T47D (cell line): ENCODE data around the gene FITM1.

ENCODE experiments used
- DNase-seq, 2 experiments: peaks; one replicate each; pipeline versions ENCODE4 v3.0.0 to v3.0.0-alpha.2; 2011 to 2012; ENCODE audit warnings: low read depth in 1 of 2, low spot score in 1 of 2
- JUND ChIP-seq: IDR thresholded peaks from 2 replicates; pipeline ENCODE4 v1.6.1; 2012; ENCODE audit warnings: low read depth
- in situ Hi-C: cut with HindIII; loops from 2 replicates; pipeline ENCODE4 v1.10.0; 2016; ENCODE audit warnings: low sequenced_read_pairs, low pct_unique_long_range_greater_than_20kb

FITM1 gene

DNA sequence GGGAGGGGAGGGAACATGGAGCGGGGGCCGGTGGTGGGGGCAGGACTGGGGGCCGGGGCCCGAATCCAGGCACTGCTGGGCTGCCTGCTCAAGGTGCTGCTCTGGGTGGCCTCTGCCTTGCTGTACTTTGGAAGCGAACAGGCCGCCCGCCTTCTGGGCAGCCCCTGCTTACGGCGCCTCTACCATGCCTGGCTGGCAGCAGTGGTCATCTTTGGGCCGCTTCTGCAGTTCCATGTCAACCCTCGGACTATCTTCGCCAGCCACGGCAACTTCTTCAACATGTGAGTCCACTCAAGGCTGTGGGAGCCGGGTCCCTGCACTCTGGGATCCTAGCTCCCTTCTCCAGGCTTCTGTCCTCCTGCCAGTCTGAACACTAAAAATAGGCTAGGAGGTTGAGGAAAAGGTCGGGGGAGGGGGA is 1.1 kb downstream of the FITM1 start:
- DNase-seq, result no peak
- in situ Hi-C loops, result no loop called here
- TF ChIP-seq JUND, result no peak

DNA sequence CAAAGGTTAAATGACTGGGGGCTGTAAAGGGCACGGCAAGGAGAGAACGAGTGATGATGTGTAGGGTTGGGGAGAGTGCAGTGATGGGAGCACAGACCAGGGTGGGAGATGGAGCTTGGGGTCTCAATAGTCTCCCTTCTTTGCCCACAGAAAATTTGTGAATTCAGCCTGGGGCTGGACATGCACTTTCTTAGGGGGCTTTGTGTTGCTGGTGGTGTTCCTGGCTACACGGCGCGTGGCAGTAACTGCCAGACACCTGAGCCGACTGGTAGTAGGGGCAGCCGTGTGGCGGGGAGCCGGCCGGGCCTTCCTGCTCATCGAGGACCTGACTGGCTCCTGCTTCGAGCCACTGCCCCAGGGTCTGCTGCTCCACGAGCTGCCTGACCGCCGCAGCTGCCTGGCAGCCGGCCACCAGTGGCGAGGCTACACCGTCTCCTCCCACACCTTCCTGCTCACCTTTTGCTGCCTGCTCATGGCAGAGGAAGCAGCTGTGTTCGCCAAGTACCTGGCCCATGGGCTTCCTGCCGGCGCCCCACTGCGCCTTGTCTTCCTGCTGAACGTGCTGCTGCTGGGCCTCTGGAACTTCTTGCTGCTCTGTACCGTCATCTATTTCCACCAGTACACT is 1.7 kb downstream of the FITM1 start:
- DNase-seq, result peak in 1 of 2 experiments; percentile 61
- no peak for TF ChIP-seq JUND
- in situ Hi-C loops, result no loop called here

DNA sequence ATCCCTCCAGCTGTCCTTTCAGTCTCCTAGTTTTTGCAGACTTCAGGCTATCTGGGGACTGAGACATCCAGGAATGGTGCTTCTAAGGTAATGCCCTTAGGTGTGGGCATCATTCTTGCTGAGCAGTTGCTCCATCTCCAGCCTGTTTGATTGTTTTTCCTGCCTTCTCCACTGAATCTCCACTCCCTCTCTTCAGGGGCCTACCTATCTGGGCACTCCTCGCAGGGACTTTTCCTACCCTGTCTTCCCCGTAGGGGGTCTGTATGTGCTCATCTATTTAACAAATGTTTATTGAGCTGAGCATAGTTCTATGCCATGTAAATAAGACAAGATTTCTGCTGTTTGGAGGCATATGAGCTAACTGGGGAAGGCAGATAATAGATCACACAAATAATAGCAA is 2.5 kb downstream of the FITM1 start:
- in situ Hi-C loops, result no loop called here

DNA sequence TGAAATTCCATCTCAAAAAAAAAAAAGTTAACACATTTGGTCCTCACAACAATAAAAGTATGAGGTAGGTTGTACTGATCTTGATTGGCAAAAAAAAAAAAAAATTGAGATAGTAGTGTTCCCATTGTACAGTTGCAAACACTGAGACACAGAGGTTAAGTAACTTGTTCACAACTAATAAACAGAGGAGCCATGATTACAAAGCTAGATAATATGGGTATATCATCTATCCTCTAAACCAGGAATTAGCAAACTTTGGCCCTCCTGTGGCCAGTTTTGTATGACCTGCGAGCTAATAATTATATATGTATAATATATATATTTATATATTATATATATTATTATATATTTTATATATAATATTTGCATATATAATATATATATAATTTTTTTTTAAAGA is 3.3 kb downstream of the FITM1 start:
- no peak for TF ChIP-seq JUND
- in situ Hi-C loops, result no loop called here
- no peak for DNase-seq

More for the DNA sequence above, 2.5 kb downstream of the FITM1 start:
- no peak for TF ChIP-seq JUND
- no peak for DNase-seq

DNA sequence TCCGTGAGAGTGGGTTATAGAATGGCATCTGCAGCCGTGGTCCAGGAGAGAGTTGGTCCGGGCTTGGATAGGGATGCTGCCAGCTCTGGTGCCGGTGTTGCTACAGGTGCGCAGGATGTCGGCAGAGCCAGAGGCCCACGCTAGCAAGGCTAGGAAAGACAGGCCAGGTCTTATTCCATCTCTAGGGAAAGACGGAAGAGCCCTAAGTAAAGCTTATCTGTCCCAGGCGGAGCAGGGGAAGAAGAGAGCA is 5.0 kb downstream of the FITM1 start:
- in situ Hi-C loops, result no loop called here
- no peak for DNase-seq
- TF ChIP-seq JUND, result no peak

DNA sequence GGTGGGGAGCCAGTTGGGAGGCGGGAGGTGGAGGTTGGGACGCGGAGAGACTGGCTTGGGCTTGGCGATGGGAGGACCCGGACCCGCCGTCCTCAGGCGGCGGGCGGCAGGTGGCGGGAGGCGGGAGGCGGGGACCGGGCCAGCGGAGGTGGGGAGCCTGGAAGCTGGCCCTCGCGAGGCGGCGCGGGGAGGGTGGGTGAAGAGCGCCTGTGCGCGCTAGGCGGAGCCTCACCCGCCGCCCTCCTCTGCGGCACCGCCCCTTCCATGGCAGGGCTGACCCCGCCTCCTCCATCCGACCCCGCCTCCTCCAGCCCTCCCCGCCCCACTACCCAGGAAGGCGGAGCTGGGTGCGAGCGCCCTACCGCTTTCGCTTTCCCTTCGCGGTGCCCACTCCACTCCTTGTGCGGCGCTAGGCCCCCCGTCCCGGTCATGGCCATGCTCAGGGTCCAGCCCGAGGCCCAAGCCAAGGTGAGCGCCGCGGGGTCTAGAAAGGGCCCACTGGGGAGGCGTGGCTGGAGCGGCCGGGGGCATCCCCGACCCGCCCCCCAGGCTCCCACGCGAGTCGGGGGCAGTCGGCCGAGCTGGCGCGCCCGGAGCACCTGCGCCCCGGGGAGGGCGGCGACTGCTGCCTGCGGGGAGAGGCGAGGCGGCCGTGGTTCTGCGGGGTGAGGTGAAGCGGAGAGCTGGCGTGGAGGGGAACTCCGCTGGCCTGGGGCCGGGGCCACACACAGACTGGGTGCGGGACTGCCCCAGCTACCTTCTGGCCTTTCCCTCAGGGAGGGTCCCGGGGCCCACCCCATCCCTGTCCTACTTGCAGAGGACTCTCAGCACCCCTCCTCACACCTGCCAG is 5.6 kb downstream of the FITM1 start, which contains the start of gene PSME1:
Gene PSME1 (plus strand): TSS at position 361 of the 850 bp plus-strand sequence. CDS start 69 bp downstream, at position 430.
- DNase-seq, result peak; percentile 71 to 92
- TF ChIP-seq JUND, result no peak
- in situ Hi-C loops, result no loop called here

DNA sequence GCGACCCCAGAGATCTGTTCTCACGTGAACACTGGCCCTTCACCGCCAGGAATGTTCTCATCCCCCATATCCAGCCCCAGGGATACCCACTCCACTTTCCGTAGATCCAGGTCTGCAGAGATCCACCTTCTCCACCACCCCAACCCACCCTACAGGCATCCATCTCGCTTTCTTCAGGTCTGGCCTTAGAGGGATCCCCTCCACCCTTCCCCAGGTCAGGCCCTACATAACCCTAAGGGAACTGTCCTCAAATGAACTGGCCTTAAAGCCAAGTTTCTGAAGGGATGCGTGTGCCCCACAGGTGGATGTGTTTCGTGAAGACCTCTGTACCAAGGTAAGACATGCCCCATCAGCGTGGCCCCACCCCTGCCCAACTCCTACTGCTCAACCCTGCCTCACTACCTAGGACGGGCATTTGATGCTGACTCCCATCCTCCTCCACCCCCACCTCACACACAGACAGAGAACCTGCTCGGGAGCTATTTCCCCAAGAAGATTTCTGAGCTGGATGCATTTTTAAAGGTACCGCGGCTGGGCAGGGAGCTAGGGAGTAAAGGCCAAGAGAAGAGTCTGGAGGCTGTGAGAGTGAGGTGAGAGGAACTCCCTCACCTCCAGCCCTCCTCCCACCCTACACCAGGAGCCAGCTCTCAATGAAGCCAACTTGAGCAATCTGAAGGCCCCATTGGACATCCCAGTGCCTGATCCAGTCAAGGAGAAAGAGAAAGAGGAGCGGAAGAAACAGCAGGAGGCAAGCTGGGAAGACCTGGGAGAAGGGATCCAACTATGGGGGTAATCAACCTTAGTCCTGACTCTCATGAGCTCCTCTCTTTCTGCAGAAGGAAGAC is 6.4 kb downstream of the FITM1 start:
- no peak for TF ChIP-seq JUND
- DNase-seq, result peak in 1 of 2 experiments; percentile 59
- in situ Hi-C loops, result no loop called here

DNA sequence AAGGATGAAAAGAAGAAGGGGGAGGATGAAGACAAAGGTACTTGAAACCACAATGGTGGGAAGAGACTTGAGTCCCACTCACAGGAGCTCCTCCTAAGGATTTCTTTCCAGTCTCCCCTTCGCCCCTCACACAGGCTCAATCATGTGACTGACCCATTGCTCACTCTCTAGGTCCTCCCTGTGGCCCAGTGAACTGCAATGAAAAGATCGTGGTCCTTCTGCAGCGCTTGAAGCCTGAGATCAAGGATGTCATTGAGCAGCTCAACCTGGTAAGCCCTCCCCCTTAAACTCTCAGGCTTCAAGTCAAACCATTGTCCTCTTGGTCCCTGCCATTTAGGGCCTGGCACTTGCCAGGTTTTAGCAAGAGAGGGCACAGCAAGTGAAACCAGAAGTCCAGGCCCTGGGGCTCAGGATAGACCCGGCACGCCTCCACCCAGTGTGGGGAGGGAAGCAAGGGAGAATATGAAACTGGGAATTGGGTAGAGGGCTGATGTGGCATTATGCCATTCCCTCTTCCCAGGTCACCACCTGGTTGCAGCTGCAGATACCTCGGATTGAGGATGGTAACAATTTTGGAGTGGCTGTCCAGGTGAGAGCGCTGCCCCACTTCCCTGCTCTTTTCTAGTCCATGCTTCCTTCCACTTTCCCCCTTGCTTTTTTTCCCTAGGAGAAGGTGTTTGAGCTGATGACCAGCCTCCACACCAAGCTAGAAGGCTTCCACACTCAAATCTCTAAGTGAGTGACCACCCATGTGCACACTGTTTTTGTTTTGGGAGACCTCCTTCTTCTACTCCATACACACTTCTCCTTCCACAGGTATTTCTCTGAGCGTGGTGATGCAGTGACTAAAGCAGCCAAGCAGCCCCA is 7.3 kb downstream of the FITM1 start:
- TF ChIP-seq JUND, result no peak
- in situ Hi-C loops, result no loop called here
- no peak for DNase-seq

DNA sequence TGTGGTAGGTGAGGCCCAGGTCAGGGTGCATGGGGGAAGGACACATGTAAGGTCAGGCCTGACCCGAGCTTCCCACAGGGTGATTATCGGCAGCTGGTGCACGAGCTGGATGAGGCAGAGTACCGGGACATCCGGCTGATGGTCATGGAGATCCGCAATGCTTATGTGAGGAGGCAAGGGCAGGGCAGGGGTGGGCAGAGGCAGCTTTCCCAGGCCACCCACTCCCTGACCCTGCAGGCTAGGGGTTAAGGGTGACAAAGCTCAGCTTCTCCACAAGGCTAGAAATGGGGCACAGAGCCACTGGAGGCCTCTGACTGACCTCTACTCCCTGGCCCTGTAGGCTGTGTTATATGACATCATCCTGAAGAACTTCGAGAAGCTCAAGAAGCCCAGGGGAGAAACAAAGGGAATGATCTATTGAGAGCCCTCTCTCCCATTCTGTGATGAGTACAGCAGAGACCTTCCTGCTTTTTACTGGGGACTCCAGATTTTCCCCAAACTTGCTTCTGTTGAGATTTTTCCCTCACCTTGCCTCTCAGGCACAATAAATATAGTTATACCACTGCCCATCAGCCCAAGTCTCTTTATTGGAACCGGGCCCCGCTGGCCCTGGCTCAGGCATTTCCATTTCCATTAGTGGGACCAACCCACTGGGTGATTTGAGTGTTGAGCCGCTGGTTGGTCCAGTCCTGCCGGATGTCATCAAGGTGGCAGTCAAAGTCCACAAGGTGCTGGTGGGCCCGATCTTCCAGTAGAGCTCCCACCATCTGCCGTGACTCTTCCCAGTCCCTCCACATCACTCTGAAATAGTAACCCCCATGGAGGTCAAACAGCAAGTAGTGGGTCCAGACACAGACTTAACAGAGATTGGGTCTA is 8.2 kb downstream of the FITM1 start:
- TF ChIP-seq JUND, result no peak
- no peak for DNase-seq
- in situ Hi-C loops, result no loop called here

DNA sequence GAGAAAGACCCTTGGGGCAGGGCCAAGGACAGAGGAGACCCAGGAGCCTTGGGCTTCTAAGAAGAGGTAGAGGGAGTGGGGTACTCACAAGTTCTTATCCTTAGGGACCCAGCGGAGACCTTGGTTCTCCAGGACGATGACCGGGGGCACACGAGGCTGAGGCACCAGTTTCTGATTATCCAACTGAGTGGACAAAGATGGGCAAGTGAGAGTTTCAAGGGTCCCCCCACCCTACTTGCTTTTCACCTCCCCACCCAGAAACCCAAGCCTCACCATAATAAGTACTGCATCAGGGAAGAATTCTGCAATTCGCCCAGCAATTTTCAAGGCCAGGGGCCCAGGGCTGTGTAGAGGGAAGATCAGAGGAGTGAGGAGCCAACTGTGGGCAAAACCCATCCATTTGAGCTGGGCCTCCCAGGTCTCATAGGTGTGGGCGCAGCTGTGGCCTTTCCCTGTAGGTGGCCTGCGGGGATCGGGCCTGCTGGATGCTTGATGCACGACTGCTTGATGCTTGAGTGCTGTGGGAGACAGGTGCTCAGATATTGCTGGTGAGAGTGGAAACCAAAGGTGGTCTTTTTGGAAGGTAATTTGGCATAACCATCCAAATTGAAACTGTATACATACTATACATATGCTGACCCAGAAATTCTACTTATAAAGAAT is 8.9 kb downstream of the FITM1 start:
- TF ChIP-seq JUND, result no peak
- peak in 1 of 2 experiments; percentile 35 for DNase-seq
- in situ Hi-C loops, result no loop called here
